ENCODE results near the gene PCDHAC1.

Gene PCDHAC1

DNA sequence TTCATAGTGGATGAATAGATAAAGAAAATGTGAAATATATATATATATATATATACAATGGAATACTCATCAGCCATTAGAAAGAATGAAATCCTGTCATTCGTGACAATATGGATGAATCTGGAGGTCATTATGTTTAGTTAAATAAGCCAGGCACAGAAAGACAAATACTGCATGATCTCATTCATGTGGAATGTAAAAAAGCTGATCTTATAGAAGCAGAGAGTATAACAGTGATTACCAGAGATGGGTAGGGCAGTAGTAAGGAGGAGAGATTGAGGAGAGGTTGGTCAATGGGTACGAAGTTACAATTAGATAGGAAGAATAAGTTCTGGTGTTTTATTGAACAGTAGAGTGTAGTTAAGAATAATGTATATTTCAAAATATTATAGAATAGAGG, 20.5 kb downstream of the PCDHAC1 start:
- no peaks in the 10 kb centered on the region for H3K27me3 Mint-ChIP-seq (ENCODE audit: low read depth)
- H3K4me1 Mint-ChIP-seq (ENCODE audit: low read depth), result no peaks in the 10 kb centered on the region
- no peaks in the 10 kb centered on the region for H3K36me3 Mint-ChIP-seq (ENCODE audit: low read depth)
- no peak overlapping the region for H3K27ac Mint-ChIP-seq
- no peak overlapping the region for H3K4me3 Mint-ChIP-seq
- H3K9me3 Mint-ChIP-seq, result peaks cover 19% of the 10 kb centered on the region

DNA sequence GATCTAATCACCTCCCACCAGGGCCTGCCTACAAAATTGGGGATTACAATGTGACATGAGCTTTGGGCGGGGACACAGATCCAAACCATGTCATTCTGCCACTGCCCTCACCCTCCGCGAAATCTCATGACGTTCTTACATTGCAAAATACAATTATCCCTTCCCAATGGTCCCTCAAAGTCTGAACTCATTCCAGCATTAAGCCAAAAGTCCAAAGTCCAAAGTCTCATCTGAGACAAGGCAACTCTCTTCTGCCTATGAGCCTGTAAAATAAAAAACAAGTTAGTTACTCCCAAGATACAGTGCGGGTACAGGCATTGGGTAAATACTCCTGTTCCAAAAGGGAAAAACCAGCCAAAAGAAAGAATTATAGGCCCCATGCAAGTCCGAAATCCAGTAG, 25.5 kb downstream of the PCDHAC1 start:
- Mint-ChIP-seq H3K9me3 (peaks cover 7% of the 10 kb centered on the region), H3K36me3 (ENCODE audit: low read depth) (no peaks in the 10 kb centered on the region), H3K27ac (no peak overlapping the region), H3K4me3 (no peak overlapping the region), H3K4me1 (ENCODE audit: low read depth) (no peaks in the 10 kb centered on the region), H3K27me3 (ENCODE audit: low read depth) (no peaks in the 10 kb centered on the region)

DNA sequence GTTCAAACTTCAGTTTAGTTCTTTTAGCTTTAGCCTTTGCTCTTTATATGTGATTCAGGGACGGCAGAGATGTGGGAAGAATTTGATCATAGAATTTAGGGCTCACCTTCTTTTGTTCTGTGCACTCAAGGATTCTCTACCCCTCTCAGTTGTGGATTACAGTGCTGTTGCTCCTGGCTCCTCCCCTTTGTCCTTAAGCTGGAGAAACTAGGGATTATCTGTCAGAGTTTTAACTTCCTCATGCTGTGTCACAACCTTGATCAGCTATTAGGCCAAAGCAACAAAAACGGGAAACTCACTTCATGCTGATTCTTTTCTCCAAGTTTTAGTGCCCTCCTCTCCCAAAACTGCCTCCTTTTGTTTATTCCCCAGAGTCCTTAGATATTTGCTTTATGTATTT, 27.1 kb downstream of the PCDHAC1 start:
- H3K4me3 Mint-ChIP-seq, result no peak overlapping the region
- H3K27ac Mint-ChIP-seq, result no peak overlapping the region
- peaks cover 7% of the 10 kb centered on the region for H3K9me3 Mint-ChIP-seq
- no peaks in the 10 kb centered on the region for H3K4me1 Mint-ChIP-seq (ENCODE audit: low read depth)
- H3K36me3 Mint-ChIP-seq (ENCODE audit: low read depth), result no peaks in the 10 kb centered on the region
- no peaks in the 10 kb centered on the region for H3K27me3 Mint-ChIP-seq (ENCODE audit: low read depth)

DNA sequence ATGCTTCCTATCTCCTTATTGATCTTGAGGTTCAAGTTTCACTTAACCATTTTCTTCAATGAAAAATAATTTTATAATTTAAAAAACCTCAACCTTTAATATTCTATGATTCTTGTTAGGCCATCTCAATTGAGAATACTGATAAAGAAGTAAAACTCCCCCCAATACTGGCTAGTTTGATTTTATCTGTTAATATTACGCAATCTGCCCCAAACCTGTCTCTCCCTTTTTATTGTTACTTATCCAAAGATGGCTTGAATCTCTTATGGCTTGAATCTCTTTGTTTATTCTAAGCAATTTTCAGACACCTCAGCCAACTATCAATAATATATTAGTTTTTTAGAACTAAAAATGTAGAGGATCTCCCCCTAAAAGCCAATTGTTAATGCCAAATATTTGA, 36.1 kb downstream of the PCDHAC1 start:
- Mint-ChIP-seq H3K27me3 (ENCODE audit: low read depth) (peaks cover 11% of the 10 kb centered on the region), H3K4me1 (ENCODE audit: low read depth) (no peaks in the 10 kb centered on the region), H3K27ac (no peak overlapping the region), H3K4me3 (no peak overlapping the region), H3K36me3 (ENCODE audit: low read depth) (no peaks in the 10 kb centered on the region), H3K9me3 (no peaks in the 10 kb centered on the region)

DNA sequence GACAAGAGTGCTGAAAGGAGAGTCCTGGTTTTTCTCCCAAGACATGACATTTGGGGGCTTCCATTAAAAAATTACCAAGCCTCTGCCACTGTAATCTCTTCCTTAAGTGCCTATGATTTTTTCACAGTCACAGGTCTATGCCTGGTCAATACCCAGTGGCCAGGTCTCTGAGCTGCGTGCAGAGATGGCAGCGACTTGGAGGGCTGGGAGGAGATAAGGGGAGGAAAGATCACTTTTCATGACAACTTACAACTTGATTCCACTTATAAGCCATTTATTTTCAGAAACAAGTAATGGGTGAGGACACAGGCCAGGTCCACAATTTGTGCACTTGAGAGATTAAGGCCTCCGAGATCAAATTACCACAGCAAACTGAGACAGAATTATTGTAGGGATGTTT, 38.3 kb downstream of the PCDHAC1 start:
- Mint-ChIP-seq H3K27ac (no peak overlapping the region), H3K4me3 (no peak overlapping the region), H3K4me1 (ENCODE audit: low read depth) (no peaks in the 10 kb centered on the region), H3K27me3 (ENCODE audit: low read depth) (peaks cover 11% of the 10 kb centered on the region), H3K36me3 (ENCODE audit: low read depth) (no peaks in the 10 kb centered on the region), H3K9me3 (no peaks in the 10 kb centered on the region)

DNA sequence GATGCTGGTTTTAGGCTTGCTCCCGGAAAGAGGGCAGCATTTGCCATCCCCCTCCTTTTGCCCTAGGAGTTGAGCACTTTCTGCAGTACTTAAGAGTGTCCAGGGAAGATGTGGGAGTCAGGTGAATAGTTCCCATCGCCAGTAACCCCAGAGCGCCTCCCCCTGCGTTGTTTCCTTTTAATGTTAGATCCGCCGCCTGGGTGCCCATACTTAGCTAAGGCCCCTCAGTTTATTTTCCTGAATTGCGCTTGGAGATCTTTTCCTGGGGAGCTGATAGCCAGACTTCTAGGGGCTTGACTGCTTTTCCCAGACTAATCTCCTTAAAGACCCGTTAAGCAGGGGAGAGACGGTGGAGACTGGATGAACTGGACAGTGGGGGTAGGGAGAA, 39.8 kb downstream of the PCDHAC1 start:
- no peaks in the 10 kb centered on the region for H3K4me1 Mint-ChIP-seq (ENCODE audit: low read depth)
- no peak overlapping the region for H3K27ac Mint-ChIP-seq
- H3K36me3 Mint-ChIP-seq (ENCODE audit: low read depth), result no peaks in the 10 kb centered on the region
- no peaks in the 10 kb centered on the region for H3K9me3 Mint-ChIP-seq
- H3K4me3 Mint-ChIP-seq, result no peak overlapping the region
- H3K27me3 Mint-ChIP-seq (ENCODE audit: low read depth), result peaks cover 11% of the 10 kb centered on the region

DNA sequence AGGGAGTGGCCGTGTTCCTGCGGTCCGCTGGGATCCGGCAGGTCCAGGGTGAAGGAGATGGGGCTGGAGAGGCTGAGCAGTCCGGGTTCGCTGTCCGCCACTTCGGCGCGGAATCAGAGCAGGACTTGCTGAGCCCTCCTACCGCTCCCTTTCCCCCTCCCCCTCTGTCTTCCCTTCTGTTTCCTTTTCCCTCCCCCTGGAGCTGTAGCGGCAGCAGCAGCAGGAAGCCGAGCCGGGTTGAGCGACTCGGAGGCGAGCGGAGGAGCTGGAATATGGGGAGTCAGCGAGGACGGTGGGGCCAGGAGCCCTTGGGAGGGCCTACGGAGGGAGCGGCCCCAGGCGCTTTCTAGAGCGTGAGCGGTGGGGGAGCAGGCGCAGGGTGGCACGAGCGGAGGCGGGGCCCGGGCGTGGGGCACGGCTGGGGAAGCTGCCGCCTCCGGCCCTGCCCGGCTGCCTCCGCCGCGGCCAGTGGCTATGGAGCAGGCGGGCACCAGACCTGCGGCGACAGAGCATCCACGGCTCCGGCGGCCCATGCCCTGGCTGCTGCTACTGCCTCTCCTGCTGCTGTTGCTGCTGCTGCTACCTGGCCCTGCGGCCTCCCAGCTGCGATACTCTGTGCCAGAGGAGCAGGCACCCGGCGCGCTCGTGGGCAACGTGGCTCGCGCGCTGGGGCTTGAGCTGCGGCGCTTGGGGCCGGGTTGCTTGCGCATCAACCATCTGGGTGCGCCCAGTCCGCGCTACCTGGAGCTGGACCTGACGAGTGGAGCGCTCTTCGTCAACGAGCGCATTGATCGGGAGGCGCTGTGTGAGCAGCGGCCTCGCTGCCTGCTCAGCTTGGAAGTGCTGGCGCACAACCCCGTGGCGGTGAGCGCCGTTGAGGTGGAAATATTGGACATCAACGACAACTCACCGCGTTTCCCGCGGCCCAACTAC, 40.5 kb downstream of the PCDHAC1 start, which contains the start of gene PCDHAC2:
PCDHAC2 (plus strand) TSS at position 184 of the 933 bp plus-strand sequence; CDS start at position 475, 291 bp downstream.
- Mint-ChIP-seq H3K4me3 (no peak within 1 kb of the TSS), H3K9me3 (no peaks in the 10 kb centered on the region), H3K4me1 (ENCODE audit: low read depth) (no peaks in the 10 kb centered on the region), H3K27me3 (ENCODE audit: low read depth) (peaks cover 11% of the 10 kb centered on the region), H3K27ac (no peak within 1 kb of the TSS), H3K36me3 (ENCODE audit: low read depth) (no peaks in the 10 kb centered on the region)

DNA sequence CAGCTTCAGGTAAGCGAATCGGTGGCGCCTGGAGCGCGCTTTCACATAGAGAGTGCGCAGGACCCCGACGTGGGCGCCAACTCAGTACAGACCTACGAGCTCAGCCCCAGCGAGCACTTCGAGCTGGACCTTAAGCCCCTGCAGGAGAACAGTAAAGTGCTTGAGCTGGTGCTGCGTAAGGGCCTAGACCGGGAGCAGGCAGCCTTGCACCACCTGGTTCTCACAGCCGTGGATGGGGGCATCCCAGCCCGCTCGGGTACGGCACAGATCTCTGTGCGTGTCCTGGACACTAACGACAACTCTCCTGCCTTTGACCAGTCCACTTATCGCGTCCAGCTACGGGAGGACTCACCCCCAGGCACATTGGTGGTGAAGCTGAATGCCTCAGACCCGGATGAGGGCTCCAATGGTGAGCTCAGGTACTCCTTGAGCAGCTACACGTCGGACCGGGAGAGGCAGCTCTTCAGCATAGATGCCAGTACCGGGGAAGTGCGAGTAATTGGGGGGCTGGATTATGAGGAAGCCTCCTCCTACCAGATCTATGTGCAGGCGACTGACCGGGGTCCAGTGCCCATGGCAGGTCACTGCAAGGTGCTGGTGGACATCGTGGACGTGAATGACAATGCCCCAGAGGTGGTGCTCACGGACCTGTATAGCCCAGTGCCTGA, 41.3 kb downstream of the PCDHAC1 start:
- no peak overlapping the region for H3K27ac Mint-ChIP-seq
- H3K4me3 Mint-ChIP-seq, result no peak overlapping the region
- no peaks in the 10 kb centered on the region for H3K36me3 Mint-ChIP-seq (ENCODE audit: low read depth)
- no peaks in the 10 kb centered on the region for H3K9me3 Mint-ChIP-seq
- H3K27me3 Mint-ChIP-seq (ENCODE audit: low read depth), result peaks cover 11% of the 10 kb centered on the region
- H3K4me1 Mint-ChIP-seq (ENCODE audit: low read depth), result no peaks in the 10 kb centered on the region

DNA sequence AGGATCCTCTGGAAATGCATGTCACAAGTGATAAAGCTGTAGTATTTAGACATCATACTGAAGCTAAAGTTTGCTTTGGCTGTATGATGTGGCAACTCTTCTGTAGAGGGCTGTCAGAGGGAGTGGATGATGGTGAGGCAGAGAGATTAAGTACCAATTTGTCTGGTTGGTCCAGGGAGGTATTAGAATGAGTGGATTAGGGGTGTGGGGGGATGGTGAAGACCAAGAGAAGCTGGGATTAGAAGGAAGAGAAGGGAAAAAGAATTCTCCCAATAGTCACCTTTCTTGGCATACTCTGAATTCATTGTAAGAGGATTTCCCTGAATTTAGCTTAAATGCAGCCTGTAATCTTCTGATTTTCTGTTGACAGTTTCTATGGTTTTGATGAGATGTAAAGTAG, 43.8 kb downstream of the PCDHAC1 start:
- Mint-ChIP-seq H3K36me3 (ENCODE audit: low read depth) (no peaks in the 10 kb centered on the region), H3K27ac (no peak overlapping the region), H3K9me3 (no peaks in the 10 kb centered on the region), H3K27me3 (ENCODE audit: low read depth) (peaks cover 9% of the 10 kb centered on the region), H3K4me1 (ENCODE audit: low read depth) (no peaks in the 10 kb centered on the region), H3K4me3 (no peak overlapping the region)

DNA sequence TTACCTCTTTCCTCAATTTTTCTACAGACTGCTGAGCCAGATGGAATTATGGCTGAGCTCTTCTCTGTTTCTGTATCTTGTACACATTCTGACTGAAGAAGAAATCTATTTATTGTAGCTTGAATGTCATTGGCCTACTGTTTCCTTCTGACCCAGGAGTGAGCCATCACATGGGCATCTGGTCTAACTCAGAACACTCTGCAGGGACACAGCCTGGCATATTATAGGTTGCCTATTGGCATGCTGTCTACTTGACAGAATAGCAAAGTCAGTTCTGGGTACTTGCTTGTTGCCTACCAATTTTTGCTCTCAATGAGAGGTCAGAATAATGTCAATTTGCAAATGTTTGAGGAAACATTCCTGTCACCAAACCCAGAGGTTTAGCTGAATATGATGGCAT, 47.5 kb downstream of the PCDHAC1 start:
- Mint-ChIP-seq H3K27me3 (ENCODE audit: low read depth) (no peaks in the 10 kb centered on the region), H3K36me3 (ENCODE audit: low read depth) (no peaks in the 10 kb centered on the region), H3K27ac (no peak overlapping the region), H3K9me3 (no peaks in the 10 kb centered on the region), H3K4me3 (no peak overlapping the region), H3K4me1 (ENCODE audit: low read depth) (no peaks in the 10 kb centered on the region)

DNA sequence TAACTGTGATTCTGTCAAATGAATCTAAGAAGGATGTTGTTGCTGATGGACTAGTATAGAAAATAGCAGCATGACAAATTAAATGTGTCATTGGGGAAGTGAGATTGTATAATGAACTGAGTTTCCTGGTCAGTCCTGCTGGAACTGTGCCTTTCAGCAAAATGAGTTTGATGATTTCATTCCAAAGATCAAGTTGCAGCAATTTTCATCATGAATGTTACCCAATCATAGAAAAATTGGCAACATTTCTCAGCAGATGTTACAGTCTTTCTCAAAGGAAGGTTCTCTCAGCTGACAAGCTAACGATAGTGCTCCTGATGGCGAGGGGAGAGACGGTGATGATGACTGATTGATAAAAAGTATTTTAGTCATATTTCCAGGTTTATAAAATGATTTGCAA, 50.9 kb downstream of the PCDHAC1 start:
- Mint-ChIP-seq H3K4me3 (no peak overlapping the region), H3K27ac (no peak overlapping the region), H3K27me3 (ENCODE audit: low read depth) (no peaks in the 10 kb centered on the region), H3K4me1 (ENCODE audit: low read depth) (no peaks in the 10 kb centered on the region), H3K36me3 (ENCODE audit: low read depth) (no peaks in the 10 kb centered on the region), H3K9me3 (no peaks in the 10 kb centered on the region)

DNA sequence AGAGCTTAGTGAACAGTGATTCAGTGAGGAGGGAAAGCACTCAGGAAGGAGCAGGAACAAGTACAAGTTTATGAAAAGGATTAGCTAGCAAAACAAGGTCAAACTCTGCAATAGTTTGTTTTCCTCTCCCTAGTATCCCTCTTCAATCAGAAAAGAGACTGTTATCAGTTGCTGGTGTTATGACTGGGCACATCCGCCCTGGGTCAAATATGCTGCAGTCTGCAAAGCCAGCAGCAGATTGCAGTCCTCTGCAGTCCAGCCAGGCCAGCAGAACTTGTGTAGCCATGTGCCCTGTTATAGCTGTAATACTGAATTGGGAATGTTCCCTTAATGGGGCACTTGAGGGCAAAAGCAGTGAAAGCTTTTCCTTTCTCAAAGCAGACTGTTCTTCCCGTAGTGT, 52.2 kb downstream of the PCDHAC1 start:
- H3K4me3 Mint-ChIP-seq, result no peak overlapping the region
- H3K4me1 Mint-ChIP-seq (ENCODE audit: low read depth), result no peaks in the 10 kb centered on the region
- H3K27me3 Mint-ChIP-seq (ENCODE audit: low read depth), result no peaks in the 10 kb centered on the region
- H3K9me3 Mint-ChIP-seq, result no peaks in the 10 kb centered on the region
- no peak overlapping the region for H3K27ac Mint-ChIP-seq
- no peaks in the 10 kb centered on the region for H3K36me3 Mint-ChIP-seq (ENCODE audit: low read depth)

DNA sequence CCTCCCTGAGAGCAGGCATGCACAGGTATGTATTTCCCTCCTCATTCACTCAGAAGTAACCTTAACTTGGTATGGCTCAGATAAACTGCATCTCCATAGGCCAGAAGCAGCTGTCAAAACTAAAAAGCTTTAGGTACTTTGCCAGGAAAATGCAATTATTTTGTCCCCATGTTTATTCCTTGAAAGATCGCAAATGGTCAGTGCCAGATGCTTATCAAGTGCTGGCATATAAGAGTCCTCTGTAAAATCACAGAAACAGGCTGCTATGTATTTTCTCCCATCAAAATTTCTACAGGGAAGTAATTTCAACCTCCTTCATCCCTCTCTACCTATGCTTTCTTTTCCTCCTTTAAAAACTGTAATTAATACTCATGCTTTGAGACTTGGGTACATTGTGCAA, 52.9 kb downstream of the PCDHAC1 start:
- no peak overlapping the region for H3K27ac Mint-ChIP-seq
- H3K36me3 Mint-ChIP-seq (ENCODE audit: low read depth), result no peaks in the 10 kb centered on the region
- H3K9me3 Mint-ChIP-seq, result no peaks in the 10 kb centered on the region
- H3K4me3 Mint-ChIP-seq, result no peak overlapping the region
- no peaks in the 10 kb centered on the region for H3K4me1 Mint-ChIP-seq (ENCODE audit: low read depth)
- H3K27me3 Mint-ChIP-seq (ENCODE audit: low read depth), result no peaks in the 10 kb centered on the region

Data from T-helper 1 cell treated with Interleukin-12 subunit alpha and Interleukin-12 subunit beta and Interleukin-4 antibody, amounts not matched to agents 30 μg/mL and 1 μg/mL, for 36 hours (primary cell).